Smooth muscle cell (in vitro differentiated cells): Measurements from ENCODE around the gene DVL1. TPM values are rescaled to one million over a fixed set of nuclear protein-coding genes. Genes with fewer than 3 reads are reported as not detected.
A peak's percentile ranks its signal among the peaks of the same experiment; 100 is the strongest.

ENCODE experiments used
- DNase-seq: peaks from one replicate; lab custom pipeline; 2025; ENCODE audit not compliant: unreplicated experiment; lab: John Stamatoyannopoulos, UW
- H2AFZ ChIP-seq: fragments of 200-600 bp; sonication (generic); 2 replicates; pipeline ENCODE4 v1.6.0; 2016; ENCODE audit warnings: antibody characterized with exemption, low read depth, mild to moderate bottlenecking
- H3F3A ChIP-seq: fragments of 200-600 bp; sonication (generic); 2 replicates; pipeline ENCODE4 v1.6.0; 2017; ENCODE audit warnings: antibody characterized with exemption, low read depth
- H3K27ac ChIP-seq: fragments of 200-600 bp; sonication (generic); 2 replicates; pipeline ENCODE4 v1.5.1; 2016; ENCODE audit warnings: low read depth, mild to moderate bottlenecking
- H3K27me3 ChIP-seq: fragments of 200-600 bp; sonication (generic); 2 replicates; pipeline ENCODE4 v1.6.1; 2016; ENCODE audit warnings: low read depth, mild to moderate bottlenecking
- H3K36me3 ChIP-seq: fragments of 200-600 bp; sonication (generic); 2 replicates; pipeline ENCODE4 v1.5.1; 2016; ENCODE audit warnings: low read depth
- H3K4me1 ChIP-seq: fragments of 200-600 bp; sonication (generic); 2 replicates; pipeline ENCODE4 v1.5.1; 2016; ENCODE audit warnings: low read depth
- H3K4me2 ChIP-seq: fragments of 200-600 bp; sonication (generic); 2 replicates; pipeline ENCODE4 v1.6.0; 2016; ENCODE audit warnings: mild to moderate bottlenecking
- H3K4me3 ChIP-seq: fragments of 200-600 bp; sonication (generic); 2 replicates; pipeline ENCODE4 v1.5.1; 2016; ENCODE audit warnings: mild to moderate bottlenecking
- H3K79me2 ChIP-seq: fragments of 200-600 bp; sonication (generic); 2 replicates; pipeline ENCODE4 v1.6.0; 2016; ENCODE audit warnings: low read depth, mild to moderate bottlenecking
- H3K9ac ChIP-seq: fragments of 200-600 bp; sonication (generic); 2 replicates; pipeline ENCODE4 v1.6.0; 2016; ENCODE audit warnings: low read depth
- H3K9me3 ChIP-seq: fragments of 200-600 bp; sonication (generic); replicated peaks from 2 replicates; pipeline ENCODE4 v1.5.1; 2016; ENCODE audit warnings: low read depth
- H4K20me1 ChIP-seq: fragments of 200-600 bp; sonication (generic); 2 replicates; pipeline ENCODE4 v1.6.0; 2016; ENCODE audit warnings: low read depth
- WGBS: methylation state at CpG from one replicate; pipeline ENCODE4 v1.1.7; 2016; ENCODE audit warnings: low lambda C conversion rate; 5-methylcytosine and 5-hydroxymethylcytosine counted together
- polyA plus RNA-seq: library from polyadenylated mRNA; unstranded; fragments of >200 nt; fragmentation: Nextera tagmentation; extraction: Ambion mirVana; gene quantifications from 2 replicates; pipeline ENCODE4 v1.2.1, GENCODE V29; 2016
- total RNA-seq: library from RNA; depleted of rRNA; stranded (reverse); fragments of >200 nt; gene quantifications from 2 replicates; pipeline ENCODE4 v1.2.3, GENCODE V29; 2014
- TF ChIP-seq, protein P1 (sequence below): fragments of 200-600 bp; sonication (generic); IDR thresholded peaks from 2 replicates; pipeline ENCODE4 v1.5.1; 2017; ENCODE audit warnings: borderline replicate concordance, mild to moderate bottlenecking, antibody characterized with exemption; ENCODE audit not compliant: insufficient read depth, poor library complexity, severe bottlenecking

DVL1 gene
- total RNA-seq (28.5 and 37.8 TPM in 2 replicates), polyA plus RNA-seq (28.7 and 43.5 TPM in 2 replicates)

- H3K4me3 ChIP-seq, result peak within 1 kb of the TSS; percentile 87
- 1% methylated on average over 36 of the region's 122 CpGs for WGBS
- peaks cover 71% of the 10 kb centered on the region for H4K20me1 ChIP-seq
These were observed at the start of gene DVL1 for GRCh38 chr1:1349256-1350012. DVL1 (minus strand) TSS chr1:1349418; CDS start chr1:1349065, 353 bp downstream.

DNA sequence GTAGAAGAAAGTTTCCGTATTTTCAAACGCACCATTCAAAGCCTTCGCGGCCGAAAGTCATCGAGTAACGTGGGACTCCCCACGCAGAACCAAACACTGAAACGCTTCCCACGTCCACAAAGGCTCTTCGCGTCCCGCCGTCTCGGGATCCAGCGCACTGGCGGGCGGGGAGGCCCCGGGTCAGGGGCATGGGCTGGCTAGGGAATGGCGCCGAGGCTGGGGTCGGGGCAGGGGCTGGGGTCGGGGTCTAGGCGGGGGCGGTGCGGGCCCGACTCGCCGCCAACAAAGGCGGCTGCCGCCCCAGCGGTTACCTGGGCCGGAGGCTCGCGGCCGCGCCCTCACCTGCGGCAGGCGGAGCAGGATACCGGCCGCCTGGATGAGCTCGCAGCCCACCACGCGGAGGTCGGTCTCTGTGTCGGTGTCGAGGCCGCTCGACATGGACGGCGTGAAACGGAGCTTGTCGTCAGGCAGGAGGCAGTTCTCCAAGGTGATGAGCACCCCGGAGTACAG is 49.5 kb upstream of the DVL1 start:
- 2% methylated on average over 40 of the region's 54 CpGs for WGBS
- peaks cover 7% of the 10 kb centered on the region for H4K20me1 ChIP-seq
- no peaks in the 10 kb centered on the region for H3K9me3 ChIP-seq
- H3K4me2 ChIP-seq, result peak overlapping the region; percentile 99
- H3K4me1 ChIP-seq, result peaks cover 7% of the 10 kb centered on the region
- H3K79me2 ChIP-seq, result peaks cover 75% of the 10 kb centered on the region
- H2AFZ ChIP-seq, result no peak overlapping the region
- peak overlapping the region; percentile 61 for H3K27ac ChIP-seq
- DNase-seq, result no peak
- H3F3A ChIP-seq, result peaks cover 18% of the 10 kb centered on the region
- TF ChIP-seq, protein P1, sequence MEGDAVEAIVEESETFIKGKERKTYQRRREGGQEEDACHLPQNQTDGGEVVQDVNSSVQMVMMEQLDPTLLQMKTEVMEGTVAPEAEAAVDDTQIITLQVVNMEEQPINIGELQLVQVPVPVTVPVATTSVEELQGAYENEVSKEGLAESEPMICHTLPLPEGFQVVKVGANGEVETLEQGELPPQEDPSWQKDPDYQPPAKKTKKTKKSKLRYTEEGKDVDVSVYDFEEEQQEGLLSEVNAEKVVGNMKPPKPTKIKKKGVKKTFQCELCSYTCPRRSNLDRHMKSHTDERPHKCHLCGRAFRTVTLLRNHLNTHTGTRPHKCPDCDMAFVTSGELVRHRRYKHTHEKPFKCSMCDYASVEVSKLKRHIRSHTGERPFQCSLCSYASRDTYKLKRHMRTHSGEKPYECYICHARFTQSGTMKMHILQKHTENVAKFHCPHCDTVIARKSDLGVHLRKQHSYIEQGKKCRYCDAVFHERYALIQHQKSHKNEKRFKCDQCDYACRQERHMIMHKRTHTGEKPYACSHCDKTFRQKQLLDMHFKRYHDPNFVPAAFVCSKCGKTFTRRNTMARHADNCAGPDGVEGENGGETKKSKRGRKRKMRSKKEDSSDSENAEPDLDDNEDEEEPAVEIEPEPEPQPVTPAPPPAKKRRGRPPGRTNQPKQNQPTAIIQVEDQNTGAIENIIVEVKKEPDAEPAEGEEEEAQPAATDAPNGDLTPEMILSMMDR, result no peak
- H3K27me3 ChIP-seq, result no peaks in the 10 kb centered on the region
- H3K9ac ChIP-seq, result peak overlapping the region; percentile 96
- H3K4me3 ChIP-seq, result peak overlapping the region; percentile 97
- H3K36me3 ChIP-seq, result no peaks in the 10 kb centered on the region

More at GRCh38 chr1:1349256-1350012, at the start of gene DVL1:
- Histone ChIP-seq H3K9me3 (no peaks in the 10 kb centered on the region), H3K9ac (peak within 1 kb of the TSS; percentile 71), H3K79me2 (peaks cover 59% of the 10 kb centered on the region), H3F3A (peaks cover 21% of the 10 kb centered on the region), H3K27ac (peak within 1 kb of the TSS; percentile 62), H3K27me3 (no peaks in the 10 kb centered on the region), H3K4me1 (peaks cover 20% of the 10 kb centered on the region), H2AFZ (no peak within 1 kb of the TSS), H3K36me3 (no peaks in the 10 kb centered on the region), H3K4me2 (peak within 1 kb of the TSS; percentile 97)
- DNase-seq, result peak; percentile 48
- TF ChIP-seq, protein P1, result peak; percentile 57

- Histone ChIP-seq H3K4me2 (peak overlapping the region; percentile 99), H3K27me3 (no peaks in the 10 kb centered on the region), H3K79me2 (peaks cover 82% of the 10 kb centered on the region), H3K4me3 (peak overlapping the region; percentile 97), H3K9ac (peak overlapping the region; percentile 96), H3K27ac (peak overlapping the region; percentile 61), H2AFZ (no peak overlapping the region), H4K20me1 (peaks cover 9% of the 10 kb centered on the region), H3K36me3 (no peaks in the 10 kb centered on the region), H3K9me3 (no peaks in the 10 kb centered on the region), H3F3A (peaks cover 18% of the 10 kb centered on the region), H3K4me1 (peaks cover 7% of the 10 kb centered on the region)
- TF ChIP-seq, protein P1, result no peak
- no peak for DNase-seq
- 74% methylated on average over 19 of the region's 19 CpGs for WGBS
These were observed 48.8 kb upstream of the DVL1 start for GRCh38 chr1:1397839-1398523.
